ENCODE data around the gene MIDN.

MIDN gene

GRCh38 chr19:1214862-1215731 is 33.3 kb upstream of the MIDN start:
- DNase-seq (ENCODE audit: insufficient read length, low spot score) (no peak), FAIRE-seq (no peak)
- TF ChIP-seq POLR2A (IDR thresholded peaks at IDR 0.05; ENCODE audit: low read depth, low read length), result peak; percentile 30; the same call in 1 of the 2 replicates

GRCh38 chr19:1216756-1217155 is 31.6 kb upstream of the MIDN start:
- TF ChIP-seq POLR2A (IDR thresholded peaks at IDR 0.05; ENCODE audit: low read depth, low read length), result no peak
- DNase-seq (ENCODE audit: insufficient read length, low spot score) (no peak), FAIRE-seq (no peak)

GRCh38 chr19:1217366-1217765 is 31.0 kb upstream of the MIDN start:
- TF ChIP-seq POLR2A (IDR thresholded peaks at IDR 0.05; ENCODE audit: low read depth, low read length), result no peak
- DNase-seq (ENCODE audit: insufficient read length, low spot score) (no peak), FAIRE-seq (no peak)

- no peak for FAIRE-seq
- DNase-seq (ENCODE audit: insufficient read length, low spot score), result no peak
- no peak for TF ChIP-seq POLR2A (IDR thresholded peaks at IDR 0.05; ENCODE audit: low read depth, low read length)
Observed at GRCh38 chr19:1218751-1219567, 29.4 kb upstream of the MIDN start.

- TF ChIP-seq POLR2A (IDR thresholded peaks at IDR 0.05; ENCODE audit: low read depth, low read length), result no peak
- FAIRE-seq (no peak), DNase-seq (ENCODE audit: insufficient read length, low spot score) (no peak)
Observed at GRCh38 chr19:1219786-1220476, 28.5 kb upstream of the MIDN start.

GRCh38 chr19:1220477-1220930 is 27.9 kb upstream of the MIDN start:
- no peak for DNase-seq (ENCODE audit: insufficient read length, low spot score)
- TF ChIP-seq POLR2A (IDR thresholded peaks at IDR 0.05; ENCODE audit: low read depth, low read length), result no peak
- no peak for FAIRE-seq

GRCh38 chr19:1220976-1221903 is 27.1 kb upstream of the MIDN start:
- no peak for DNase-seq (ENCODE audit: insufficient read length, low spot score)
- FAIRE-seq, result no peak
- TF ChIP-seq POLR2A (IDR thresholded peaks at IDR 0.05; ENCODE audit: low read depth, low read length), result 0 out of 2 replicates have a peak, but pooled peaks have one; percentile 9

- no peak for TF ChIP-seq POLR2A (IDR thresholded peaks at IDR 0.05; ENCODE audit: low read depth, low read length)
- no peak for FAIRE-seq
Observed at GRCh38 chr19:1221904-1222255, 26.5 kb upstream of the MIDN start.

GRCh38 chr19:1222394-1222793 is 26.0 kb upstream of the MIDN start:
- DNase-seq (ENCODE audit: insufficient read length, low spot score), result no peak
- no peak for FAIRE-seq
- no peak for TF ChIP-seq POLR2A (IDR thresholded peaks at IDR 0.05; ENCODE audit: low read depth, low read length)

More at GRCh38 chr19:1221904-1222255, 26.5 kb upstream of the MIDN start:
- DNase-seq (ENCODE audit: insufficient read length, low spot score), result no peak

GRCh38 chr19:1223018-1223855 is 25.1 kb upstream of the MIDN start:
- DNase-seq (ENCODE audit: insufficient read length, low spot score), result no peak
- TF ChIP-seq POLR2A (IDR thresholded peaks at IDR 0.05; ENCODE audit: low read depth, low read length), result no peak
- FAIRE-seq, result no peak

- TF ChIP-seq POLR2A (IDR thresholded peaks at IDR 0.05; ENCODE audit: low read depth, low read length), result no peak
- no peak for FAIRE-seq
Observed at GRCh38 chr19:1224047-1224825, 24.1 kb upstream of the MIDN start.

More at GRCh38 chr19:1224047-1224825, 24.1 kb upstream of the MIDN start:
- DNase-seq (ENCODE audit: insufficient read length, low spot score), result no peak
